Islet of Langerhans (tissue), 1 donor: ENCODE data around the gene QRFP.

Experiments
- FAIRE-seq: peaks from one replicate; lab custom pipeline; 2011; peaks lifted over from hg19 to GRCh38; lab: Jason Lieb, UNC

Gene QRFP

GRCh38 chr9:130896233-130897014 is at the start of gene QRFP:
QRFP (minus strand) TSS chr9:130896812; CDS start chr9:130893838, 2,974 bp downstream.
- no peak for FAIRE-seq

DNA sequence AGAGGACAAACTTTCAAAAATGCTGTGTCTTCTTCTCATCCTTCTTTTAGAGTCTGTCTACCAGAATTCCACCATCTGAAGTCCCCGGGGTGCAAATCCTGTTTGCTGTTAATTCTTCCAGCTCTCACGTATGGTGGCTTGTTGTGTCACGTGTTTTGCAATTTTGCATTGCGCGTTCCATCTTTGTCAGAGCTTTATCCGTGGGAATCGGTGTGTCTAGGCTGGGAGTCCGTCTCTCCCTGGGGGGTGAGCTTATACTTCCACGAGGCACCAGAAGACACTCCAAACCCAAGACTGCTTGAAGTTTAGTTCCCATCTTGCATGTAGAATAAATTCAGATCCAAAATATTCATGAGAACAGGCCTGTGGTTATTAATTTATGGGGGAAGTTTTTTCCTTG is 48.6 kb upstream of the QRFP start:
- no peak for FAIRE-seq

DNA sequence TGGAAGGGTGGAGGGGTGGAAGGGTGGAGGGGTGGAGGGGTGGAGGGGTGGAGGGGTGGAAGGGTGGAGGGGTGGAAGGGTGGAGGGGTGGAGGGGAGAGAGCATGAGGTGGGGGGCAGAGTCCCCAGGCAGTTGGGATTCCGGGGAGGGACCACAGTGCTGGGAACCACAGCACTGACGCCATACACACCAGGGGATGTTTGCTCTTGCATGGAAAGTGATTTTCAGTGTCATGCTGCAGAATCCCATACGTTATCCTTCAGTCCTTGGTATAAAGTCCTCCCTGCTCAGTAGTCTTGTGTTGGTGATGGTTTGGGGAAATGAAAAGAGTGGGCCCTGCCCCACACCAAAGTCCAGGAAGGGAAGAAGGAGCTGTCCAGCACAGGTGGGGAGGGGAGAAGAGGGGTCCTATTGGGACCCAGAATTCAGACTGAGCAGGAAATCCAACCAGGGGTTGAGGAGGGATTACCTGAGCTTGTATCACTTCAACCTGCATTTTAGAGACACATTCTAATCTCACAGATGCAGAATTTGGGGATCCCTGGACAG is 48.0 kb upstream of the QRFP start:
- FAIRE-seq, result no peak

- FAIRE-seq, result no peak
Observed at GRCh38 chr9:130943777-130944176, 47.2 kb upstream of the QRFP start.

DNA sequence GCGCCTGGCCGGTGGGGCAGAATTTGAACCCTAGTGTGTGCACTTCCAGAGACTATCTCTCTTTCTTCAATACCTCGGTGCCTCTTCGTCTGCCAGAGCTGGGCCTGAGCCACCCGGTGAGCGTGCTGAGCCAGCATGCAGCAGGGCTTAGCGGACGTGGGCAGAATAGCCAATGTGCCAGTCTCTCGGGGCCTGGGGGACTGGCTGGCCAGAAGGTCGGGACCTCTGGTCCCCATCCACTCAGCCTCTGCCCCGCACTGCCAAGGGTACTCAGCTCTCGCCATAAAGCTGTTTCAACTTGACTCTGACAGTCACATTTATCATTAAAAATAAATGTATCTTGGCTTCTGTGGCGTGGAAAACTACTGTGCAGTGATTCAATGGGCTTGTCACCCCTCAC is 46.6 kb upstream of the QRFP start:
- FAIRE-seq, result no peak

DNA sequence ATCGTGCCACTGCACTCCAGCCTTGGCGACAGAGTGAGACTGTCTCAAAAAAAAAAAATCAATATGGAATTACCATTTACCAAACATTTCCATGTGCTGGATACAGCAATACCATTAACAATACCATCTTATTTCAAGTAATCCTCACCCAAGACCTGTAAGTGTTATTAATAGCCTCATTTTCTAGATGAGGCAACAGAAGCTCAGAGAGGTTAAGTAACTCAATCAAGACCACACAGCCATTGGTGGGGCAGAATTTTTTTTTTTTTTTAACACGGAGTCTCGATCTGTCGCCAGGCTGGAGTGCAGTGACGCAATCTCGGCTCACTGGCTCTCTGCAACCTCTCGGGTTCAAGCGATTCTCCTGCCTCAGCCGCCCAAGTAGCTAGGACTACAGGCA is 46.1 kb upstream of the QRFP start:
- no peak for FAIRE-seq

- FAIRE-seq, result no peak
Observed at GRCh38 chr9:130942084-130942483, 45.5 kb upstream of the QRFP start.

GRCh38 chr9:130940693-130941576 is 44.3 kb upstream of the QRFP start:
- no peak for FAIRE-seq

GRCh38 chr9:130940027-130940549 is 43.5 kb upstream of the QRFP start:
- no peak for FAIRE-seq

DNA sequence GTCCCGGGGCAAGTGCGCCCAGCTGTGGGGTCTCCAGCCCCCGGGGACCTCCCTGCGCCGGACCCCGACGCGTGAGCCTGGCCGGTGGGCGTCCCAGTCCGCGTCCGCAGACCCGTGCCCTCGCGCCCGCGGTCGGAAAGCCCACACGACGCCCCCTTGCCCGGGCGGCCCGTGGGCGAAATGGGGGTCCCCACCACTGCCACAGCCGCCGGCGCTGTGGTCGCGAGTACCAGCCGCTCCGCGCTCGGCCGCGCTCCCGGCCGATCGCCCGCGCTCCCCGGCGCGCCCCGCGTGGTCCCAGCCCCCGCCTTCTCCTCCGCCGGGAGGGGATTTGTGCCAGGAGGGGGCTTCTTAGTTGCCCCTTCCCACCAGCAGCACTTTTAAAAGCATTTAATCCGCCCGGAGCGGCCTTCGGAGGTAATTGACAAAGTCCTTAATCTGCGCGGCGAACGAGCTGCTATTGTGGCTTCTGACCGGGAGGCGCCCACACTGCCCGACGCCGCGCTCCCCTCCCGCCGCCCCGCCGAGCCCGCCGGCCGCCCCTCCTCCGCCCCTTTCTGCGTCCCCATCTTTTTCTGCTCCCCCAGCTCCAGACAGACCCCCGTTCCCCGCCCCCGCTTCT is 42.9 kb upstream of the QRFP start:
- FAIRE-seq, result no peak

GRCh38 chr9:130938652-130939404 is 42.2 kb upstream of the QRFP start, which contains the start of gene FIBCD1:
FIBCD1 (minus strand) TSS chr9:130939247; CDS start chr9:130938607, 640 bp downstream.
- FAIRE-seq, result no peak

GRCh38 chr9:130938184-130938651 is 41.6 kb upstream of the QRFP start:
- no peak for FAIRE-seq

DNA sequence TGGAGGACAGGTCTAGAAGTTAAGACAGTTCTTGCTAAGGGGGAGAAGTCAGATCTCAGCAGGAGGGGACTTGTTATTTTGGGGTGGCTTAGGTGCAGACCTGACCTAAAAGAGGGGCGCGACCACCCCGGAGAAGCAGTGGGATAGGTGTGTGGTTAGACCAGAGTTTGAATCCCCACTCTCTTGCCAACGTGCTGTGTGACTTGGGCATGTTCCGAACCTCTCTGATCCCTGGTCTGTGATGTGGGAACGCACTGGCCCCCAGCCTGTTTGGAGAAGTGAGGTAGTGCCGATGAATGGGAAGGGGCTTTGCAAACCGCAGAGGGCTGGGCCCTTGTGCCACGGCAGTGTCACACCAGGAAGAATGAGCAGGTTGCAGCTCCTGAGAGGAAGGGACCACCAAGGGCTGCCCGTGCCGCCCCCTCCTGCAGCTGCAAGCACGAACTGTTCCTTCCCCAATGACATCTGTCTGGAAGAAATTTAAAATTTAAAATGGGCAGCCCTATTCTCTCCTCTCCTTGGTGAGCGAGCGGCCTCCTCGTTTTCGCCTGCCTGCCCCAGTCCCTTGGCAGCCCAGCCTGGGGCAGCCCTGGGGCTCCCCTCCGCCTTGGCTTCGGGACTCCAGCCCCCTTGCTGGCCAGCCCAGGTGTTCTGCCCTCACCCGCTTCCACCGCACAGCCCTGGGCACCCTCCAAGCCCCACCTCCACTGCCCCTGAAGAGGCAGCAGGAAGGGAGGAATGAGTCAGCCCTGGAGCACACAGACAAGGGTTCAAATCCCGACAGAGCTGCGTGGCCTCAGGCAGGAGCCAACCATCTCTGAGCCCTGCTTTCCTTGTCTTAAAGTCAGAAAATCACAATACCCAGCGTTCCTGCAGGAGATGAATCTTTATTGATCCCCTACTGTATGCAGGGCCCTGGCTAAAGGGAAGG is 40.8 kb upstream of the QRFP start:
- FAIRE-seq, result no peak

DNA sequence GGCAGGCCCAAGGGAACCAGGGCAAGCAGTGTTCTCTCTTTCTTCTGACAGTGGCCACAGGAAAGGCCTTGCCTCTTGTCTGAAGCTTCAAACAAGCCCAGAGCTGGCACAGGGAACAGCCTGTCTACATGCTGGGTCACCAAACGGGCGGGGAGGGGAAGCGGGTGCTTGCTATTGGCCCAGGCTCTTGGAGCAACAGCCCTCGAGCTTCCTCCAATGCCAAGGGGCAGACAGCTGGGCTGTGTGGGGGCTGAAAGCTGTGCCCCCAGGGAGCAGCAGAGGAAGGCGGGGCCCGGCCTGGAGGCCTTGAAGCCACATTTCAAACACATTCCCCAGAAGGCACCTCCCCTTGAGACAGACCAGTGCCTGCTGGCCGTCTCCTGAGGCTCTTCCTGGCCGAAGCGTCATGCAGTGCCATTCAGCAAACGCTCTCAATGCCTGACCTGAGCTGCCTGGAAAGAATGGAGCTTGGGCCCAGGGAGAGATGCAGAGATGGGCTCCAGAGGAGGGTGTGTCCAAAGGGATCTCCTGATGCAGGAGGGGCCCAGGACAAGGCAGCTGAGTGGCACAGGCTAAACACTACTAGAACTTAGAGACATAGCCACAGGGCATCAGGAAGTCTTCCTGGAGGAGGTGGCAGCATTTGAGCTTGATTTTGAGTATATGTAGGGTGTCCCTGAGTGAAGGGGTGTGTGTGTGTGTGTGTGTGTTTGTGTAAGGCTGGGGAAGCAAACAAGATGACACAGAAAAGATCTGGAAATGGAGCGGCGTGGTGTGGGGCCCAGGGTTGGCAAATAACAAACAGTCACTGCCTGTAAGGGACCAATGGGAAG is 39.9 kb upstream of the QRFP start:
- FAIRE-seq, result no peak

DNA sequence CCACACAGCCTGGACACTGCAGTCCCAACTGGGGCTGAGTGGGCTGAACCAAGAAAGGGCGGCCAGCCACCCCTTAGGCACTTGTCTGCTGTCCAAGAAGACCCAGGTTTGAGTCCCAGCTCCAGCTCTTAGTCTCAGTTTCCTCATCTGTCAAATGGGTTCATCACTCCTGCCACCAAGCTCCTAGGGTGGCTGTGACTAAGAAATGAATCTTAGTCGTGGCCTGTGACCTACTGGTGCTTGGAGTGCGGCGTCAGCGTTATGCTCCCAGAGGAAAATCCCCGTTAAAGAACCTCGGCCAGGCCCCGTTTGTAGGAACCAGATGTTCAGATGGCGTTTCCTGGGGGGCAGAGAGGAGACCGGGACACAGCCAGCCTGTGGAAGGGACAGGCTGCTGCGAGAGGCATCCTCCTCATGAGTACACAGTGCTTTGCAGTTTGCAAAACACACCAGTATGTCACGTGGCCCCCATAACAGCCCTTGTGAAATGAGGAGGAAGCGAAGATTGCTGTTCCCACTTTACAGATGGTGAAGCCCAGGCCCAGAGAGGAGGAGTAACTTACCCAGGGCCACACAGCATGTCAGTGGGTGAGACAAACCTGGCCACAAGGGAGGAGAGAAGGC is 39.1 kb upstream of the QRFP start:
- no peak for FAIRE-seq

DNA sequence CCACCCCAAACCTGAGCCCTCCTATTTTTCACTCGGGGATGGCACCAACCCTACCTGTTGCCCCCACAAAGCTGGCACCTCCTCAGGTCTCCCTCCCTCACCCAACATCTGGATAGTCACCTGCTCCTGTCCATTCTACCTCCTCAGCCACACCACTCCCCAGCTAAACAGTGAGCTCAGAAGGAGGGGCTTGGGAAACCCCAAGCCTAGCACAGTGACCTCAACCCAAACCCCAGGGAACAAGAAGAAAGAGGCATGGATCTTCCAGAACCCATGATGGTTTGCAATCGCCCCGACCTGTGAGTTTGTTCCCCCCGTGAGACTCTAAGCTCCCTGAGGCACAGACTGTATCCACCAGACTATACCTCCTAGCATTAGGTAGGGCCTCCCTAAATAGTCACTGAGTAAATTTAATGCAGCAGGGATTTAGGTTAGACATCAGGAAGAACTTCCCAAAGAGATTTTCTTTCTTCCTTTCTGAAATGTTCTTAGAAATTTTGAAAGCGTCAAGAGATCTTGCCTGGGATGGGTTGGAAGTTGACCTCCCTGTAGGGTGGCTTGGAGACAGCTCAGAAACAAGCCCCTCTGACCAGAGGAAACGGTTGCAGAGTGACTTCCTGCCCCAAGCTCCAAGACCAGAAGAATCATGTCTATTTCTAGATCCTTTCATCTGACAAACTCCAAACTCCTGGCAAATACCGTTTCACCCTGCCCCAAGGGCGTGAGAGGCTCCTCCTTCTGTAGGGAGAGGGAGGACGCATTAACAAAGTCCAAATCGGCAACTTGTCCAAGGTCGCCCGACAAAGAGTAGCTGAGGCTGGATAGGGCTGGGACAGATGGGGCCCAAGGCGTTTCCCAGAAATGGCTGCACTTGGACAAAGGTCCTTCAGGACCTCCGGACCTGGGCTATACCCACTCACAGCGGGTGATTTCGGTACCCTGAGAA is 38.4 kb upstream of the QRFP start:
- FAIRE-seq, result no peak

DNA sequence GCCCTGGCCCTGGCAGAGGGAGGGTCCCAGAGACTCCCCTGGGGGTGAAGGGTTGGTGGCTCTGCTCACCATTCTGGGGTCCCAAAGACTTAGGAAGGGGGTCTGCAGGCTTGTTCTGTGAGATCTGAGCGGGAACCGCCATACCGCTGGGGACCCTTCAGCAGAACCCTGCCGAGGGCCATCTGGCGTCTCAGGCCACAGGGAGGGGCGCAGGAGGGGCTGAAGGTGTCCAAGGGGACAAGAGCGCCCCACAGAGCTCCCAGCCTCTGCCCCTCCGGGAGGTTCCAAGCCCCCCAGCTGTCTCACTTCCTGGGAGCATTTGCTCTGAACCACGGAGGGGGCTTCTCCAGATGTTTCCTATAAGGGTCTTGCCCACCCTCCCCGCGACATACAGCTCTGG is 37.6 kb upstream of the QRFP start:
- no peak for FAIRE-seq
